SKM-1 (cell line): ENCODE results near the gene ZFP28.

ENCODE experiments used
- DNase-seq: peaks from one replicate; lab custom pipeline; 2025; ENCODE audit not compliant: unreplicated experiment; lab: John Stamatoyannopoulos, UW

Gene ZFP28

DNA sequence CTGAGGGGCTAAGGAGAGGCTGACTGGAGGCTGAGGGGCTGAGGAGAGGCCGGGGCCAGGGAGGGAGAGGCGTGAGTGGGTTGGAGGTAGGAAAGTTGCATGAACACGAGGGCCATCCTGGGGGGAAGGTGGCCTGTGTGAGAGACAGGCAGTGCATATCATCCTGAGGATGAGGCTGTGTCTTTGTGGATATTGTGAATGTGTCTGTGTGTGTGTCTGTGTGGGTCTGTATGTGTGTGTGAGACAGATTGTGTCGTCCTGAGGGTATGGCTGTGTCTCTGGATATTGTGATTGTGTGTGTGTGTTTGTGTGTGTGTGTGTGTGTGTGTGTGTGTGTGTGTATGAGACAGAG lies 56.8 kb downstream of the ZFP28 start:
- no peak for DNase-seq

DNA sequence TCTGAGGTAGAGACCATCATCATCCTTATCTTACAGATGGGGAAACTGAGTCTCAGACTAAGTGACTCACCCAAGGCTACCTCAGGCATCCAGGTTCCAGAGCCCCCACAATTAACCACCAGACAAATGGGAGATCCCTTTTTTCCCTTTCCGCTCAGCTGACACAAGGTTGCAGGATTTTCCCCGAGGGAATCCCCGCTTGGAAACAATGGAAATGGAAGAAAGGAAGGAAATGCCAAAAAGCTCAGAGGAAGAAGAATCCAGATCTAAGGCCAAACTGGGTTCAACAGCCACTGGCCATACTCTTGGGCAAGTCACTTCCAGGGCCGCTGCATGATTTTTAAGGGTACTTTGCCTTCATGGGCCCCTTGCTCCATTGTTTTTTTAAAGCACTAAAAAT lies 57.9 kb downstream of the ZFP28 start:
- DNase-seq: no peak

DNA sequence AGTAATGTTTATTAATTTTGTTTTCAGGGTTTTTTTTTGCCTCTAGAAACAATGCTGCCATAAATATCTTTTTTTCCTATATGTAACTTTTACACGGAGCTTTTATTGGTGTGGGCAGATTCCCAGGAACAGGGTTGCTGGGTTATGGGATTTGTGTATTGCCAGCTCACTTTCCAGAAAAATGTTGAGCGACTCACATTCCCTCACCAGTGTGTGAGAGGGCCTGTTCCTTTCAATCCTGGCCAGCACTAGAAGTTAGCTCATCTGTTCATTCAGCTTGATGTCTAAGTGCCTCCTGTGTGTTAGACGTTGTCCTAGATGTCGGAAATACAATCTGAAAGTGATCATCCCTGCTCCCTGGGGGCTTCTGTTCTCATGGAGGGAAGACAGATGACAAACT lies 58.9 kb downstream of the ZFP28 start:
- no peak for DNase-seq

DNA sequence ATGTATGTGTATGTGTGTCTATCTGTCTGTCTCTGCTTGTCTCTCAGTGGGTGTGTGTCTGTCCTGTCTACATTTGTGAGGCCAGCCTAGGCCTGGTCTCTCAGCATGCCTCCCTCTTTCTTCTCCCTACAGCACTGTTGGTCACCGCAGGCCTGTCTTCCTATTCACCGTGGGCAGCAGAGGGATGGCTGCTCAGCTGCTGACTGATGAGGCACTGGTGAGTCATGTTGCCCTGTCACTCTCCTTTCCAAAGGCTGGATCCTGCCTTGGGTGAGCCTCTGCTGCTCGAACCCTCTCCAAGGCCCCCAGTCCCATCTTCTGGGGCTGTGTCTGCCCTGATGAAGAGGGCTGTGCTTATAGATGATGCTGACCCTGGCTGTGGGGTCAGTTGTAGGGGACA lies 62.6 kb downstream of the ZFP28 start:
- DNase-seq: no peak

DNA sequence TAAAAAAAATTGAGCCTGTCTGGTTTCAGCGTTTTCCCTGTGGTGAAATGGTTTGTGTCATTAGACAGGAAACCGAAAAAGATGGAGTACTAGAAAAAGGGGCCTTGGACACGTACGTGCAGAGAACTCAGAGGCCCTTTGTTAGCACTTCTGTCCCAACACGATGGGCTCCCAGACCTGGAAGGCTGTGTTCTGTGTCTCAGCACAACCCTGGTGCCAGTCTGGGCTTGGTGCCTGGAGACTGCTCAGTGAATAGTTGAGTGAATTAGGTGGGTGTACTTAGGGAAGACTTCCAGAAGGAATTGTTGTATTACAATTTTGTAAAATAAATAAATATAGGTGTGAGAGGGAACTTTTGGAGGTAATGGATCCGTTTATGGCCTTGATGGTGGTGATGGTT lies 65.1 kb downstream of the ZFP28 start:
- no peak for DNase-seq
